Ishikawa (cell line): Measurements from ENCODE around the gene MTCH2.

ENCODE experiments used
- CEBPB ChIP-seq: IDR thresholded peaks from 2 replicates; pipeline ENCODE4 v1.6.1; 2012
- CREB1 ChIP-seq: IDR thresholded peaks from 2 replicates; pipeline ENCODE4 v1.6.1; 2012; ENCODE audit warnings: low read depth
- EGR1 ChIP-seq: IDR thresholded peaks from 2 replicates; pipeline ENCODE4 v1.6.1; 2012
- EP300 ChIP-seq: IDR thresholded peaks from 2 replicates; pipeline ENCODE4 v1.6.1; 2012; ENCODE audit warnings: borderline replicate concordance
- FOXM1 ChIP-seq: IDR thresholded peaks from 2 replicates; pipeline ENCODE4 v1.6.1; 2012; ENCODE audit warnings: low read depth, borderline replicate concordance
- MAX ChIP-seq: IDR thresholded peaks from 2 replicates; pipeline ENCODE4 v1.6.1; 2012
- NFIC ChIP-seq: IDR thresholded peaks from 2 replicates; pipeline ENCODE4 v1.6.1; 2012
- RAD21 ChIP-seq: IDR thresholded peaks from 2 replicates; pipeline ENCODE4 v1.6.1; 2012; ENCODE audit warnings: low read depth
- REST ChIP-seq: IDR thresholded peaks from 2 replicates; pipeline ENCODE4 v1.6.1; 2012; ENCODE audit warnings: low read depth, mild to moderate bottlenecking
- TAF1 ChIP-seq: IDR thresholded peaks from 2 replicates; pipeline ENCODE4 v1.6.1; 2012; ENCODE audit warnings: low read depth, mild to moderate bottlenecking
- TCF12 ChIP-seq: IDR thresholded peaks from 2 replicates; pipeline ENCODE4 v1.6.1; 2012; ENCODE audit warnings: low read depth
- TEAD4 ChIP-seq: IDR thresholded peaks from 2 replicates; pipeline ENCODE4 v1.6.1; 2012
- USF1 ChIP-seq: IDR thresholded peaks from 2 replicates; pipeline ENCODE4 v1.6.1; 2012
- YY1 ChIP-seq: IDR thresholded peaks from 2 replicates; pipeline ENCODE4 v1.6.1; 2012; ENCODE audit warnings: low read depth
- ZBTB7A ChIP-seq: IDR thresholded peaks from 2 replicates; pipeline ENCODE4 v1.6.1; 2012; ENCODE audit warnings: low read depth

Gene MTCH2

GRCh38 chr11:47577460-47578041 is 64.8 kb downstream of the MTCH2 start:
- TF ChIP-seq REST (no peak), NFIC (no peak), FOXM1 (no peak), USF1 (no peak)

GRCh38 chr11:47573321-47573720 is 69.0 kb downstream of the MTCH2 start:
- TF ChIP-seq CREB1 = no peak
- TF ChIP-seq NFIC = no peak
- TF ChIP-seq USF1 = no peak
- no peak for TF ChIP-seq CEBPB
- no peak for TF ChIP-seq YY1
- no peak for TF ChIP-seq EP300
- TF ChIP-seq EGR1 = no peak
- TF ChIP-seq TAF1 = no peak
- no peak for TF ChIP-seq REST

GRCh38 chr11:47572715-47573255 is 69.6 kb downstream of the MTCH2 start:
- TF ChIP-seq EGR1 (no peak), NFIC (no peak), CEBPB (no peak), TCF12 (no peak), MAX (no peak), CREB1 (no peak), TAF1 (no peak), RAD21 (no peak), EP300 (no peak), FOXM1 (no peak), YY1 (no peak), ZBTB7A (no peak), TEAD4 (no peak)

- no peak for TF ChIP-seq TCF12
- no peak for TF ChIP-seq RAD21
- no peak for TF ChIP-seq NFIC
- no peak for TF ChIP-seq MAX
- no peak for TF ChIP-seq EGR1
- TF ChIP-seq YY1 = no peak
- no peak for TF ChIP-seq EP300
- no peak for TF ChIP-seq CEBPB
- TF ChIP-seq FOXM1 = no peak
- TF ChIP-seq CREB1 = no peak
- no peak for TF ChIP-seq REST
- no peak for TF ChIP-seq ZBTB7A
- TF ChIP-seq TAF1 = no peak
- TF ChIP-seq USF1 = no peak
- no peak for TF ChIP-seq TEAD4
These were observed 70.5 kb downstream of the MTCH2 start for GRCh38 chr11:47571895-47572294.

- TF ChIP-seq TAF1 (no peak), RAD21 (no peak), ZBTB7A (no peak), CEBPB (no peak), EP300 (no peak), CREB1 (no peak), MAX (no peak), YY1 (no peak), NFIC (no peak), TEAD4 (no peak), TCF12 (no peak), FOXM1 (no peak), REST (no peak), EGR1 (no peak)
These were observed 71.0 kb downstream of the MTCH2 start for GRCh38 chr11:47571357-47571729.
